IMR-90 (cell line): ENCODE results near the gene GALNT14. TPM values are rescaled to one million over a fixed set of nuclear protein-coding genes. Genes with fewer than 3 reads are reported as not detected.

Experiments used
- ATAC-seq: fragments of 200-7000 bp; cut with Tn5 transposase; 2 replicates; pipeline ENCODE4 v1.9.1; 2020; ENCODE audit warnings: low read depth, mild to moderate bottlenecking, moderate library complexity
- BruUV-seq: library from RNA; stranded (reverse); fragments of 400-500 nt; replicated peaks from 2 replicates; lab custom pipeline; 2021; lab: Mats Ljungman, UMichigan
- CTCF ChIA-PET: fragments of 300-600 bp; formaldehyde crosslinking; extraction: SDS; loops from one replicate; lab custom pipeline; 2021; ENCODE audit warnings: antibody characterized with exemption; lab: Yijun Ruan, JAX
- POLR2A ChIA-PET: fragments of 300-600 bp; sonication (Branson Sonifier 250); formaldehyde crosslinking; loops from one replicate; lab custom pipeline; 2022; ENCODE audit warnings: antibody characterized with exemption; ENCODE audit not compliant: unreplicated experiment; lab: Charles Lee
- DNase-seq: peaks from one replicate; pipeline ENCODE4 v3.0.0; 2013
- H2AFZ ChIP-seq: replicated peaks from 2 replicates; pipeline ENCODE3; 2013; ENCODE audit warnings: low read length, mild to moderate bottlenecking; ENCODE audit not compliant: poor library complexity
- H2AK5ac ChIP-seq: 2 replicates; pipeline ENCODE4 v1.6.1; 2013; ENCODE audit warnings: low read depth, low read length, inconsistent platforms
- H2AK9ac ChIP-seq: replicated peaks from 2 replicates; pipeline ENCODE3; 2013; ENCODE audit warnings: mild to moderate bottlenecking, low read depth, low read length, moderate library complexity; ENCODE audit not compliant: poor library complexity
- H2BK120ac ChIP-seq: 2 replicates; pipeline ENCODE4 v1.6.1; 2013; ENCODE audit warnings: low read depth, low read length, inconsistent platforms
- H2BK15ac ChIP-seq: 3 replicates; pipeline ENCODE4 v1.6.1; 2013; ENCODE audit warnings: low read depth, low read length, inconsistent platforms
- H2BK20ac ChIP-seq: 2 replicates; pipeline ENCODE4 v1.6.1; 2013; ENCODE audit warnings: low read depth, mild to moderate bottlenecking, inconsistent platforms, low read length, moderate library complexity
- H2BK5ac ChIP-seq: 2 replicates; pipeline ENCODE4 v1.6.1; 2013; ENCODE audit warnings: mild to moderate bottlenecking, low read depth, low read length, inconsistent platforms; ENCODE audit not compliant: poor library complexity, severe bottlenecking
- H3K14ac ChIP-seq: replicated peaks from 2 replicates; pipeline ENCODE4 v1.6.1; 2013; ENCODE audit warnings: low read depth, low read length, inconsistent platforms
- H3K18ac ChIP-seq: 2 replicates; pipeline ENCODE4 v1.6.1; 2013; ENCODE audit warnings: low read depth, low read length, control low read depth
- H3K23ac ChIP-seq: 2 replicates; pipeline ENCODE4 v1.6.1; 2013; ENCODE audit warnings: low read depth, low read length, inconsistent platforms
- H3K27ac ChIP-seq: 2 replicates; pipeline ENCODE4 v1.5.1; 2013; ENCODE audit warnings: mild to moderate bottlenecking, control low read depth, low read length; ENCODE audit not compliant: insufficient read depth
- H3K27me3 ChIP-seq: 2 replicates; pipeline ENCODE4 v1.6.1; 2013; ENCODE audit warnings: low read length; ENCODE audit not compliant: control insufficient read depth, insufficient read depth
- H3K36me3 ChIP-seq: 2 replicates; pipeline ENCODE4 v1.6.1; 2013; ENCODE audit warnings: low read length, mixed read lengths; ENCODE audit not compliant: control insufficient read depth, insufficient read depth
- H3K4ac ChIP-seq: 2 replicates; pipeline ENCODE4 v1.6.1; 2013; ENCODE audit warnings: low read depth, low read length, inconsistent platforms
- H3K4me1 ChIP-seq: 2 replicates; pipeline ENCODE4 v1.6.1; 2013; ENCODE audit warnings: low read length, mixed read lengths; ENCODE audit not compliant: control insufficient read depth, insufficient read depth
- H3K4me2 ChIP-seq: 2 replicates; pipeline ENCODE4 v1.6.1; 2013; ENCODE audit warnings: low read depth, mild to moderate bottlenecking, control low read depth, low read length, moderate library complexity
- H3K4me3 ChIP-seq: 2 replicates; pipeline ENCODE4 v1.5.1; 2013; ENCODE audit warnings: low read depth, mild to moderate bottlenecking, control low read depth, low read length, moderate library complexity; ENCODE audit not compliant: insufficient read depth
- H3K56ac ChIP-seq: 2 replicates; pipeline ENCODE4 v1.6.1; 2013; ENCODE audit warnings: low read length, inconsistent platforms; ENCODE audit not compliant: insufficient read depth; ENCODE audit errors: extremely low read depth
- H3K79me1 ChIP-seq, 2 experiments: 2 replicates each; pipeline ENCODE4 v1.6.1; 2013; ENCODE audit warnings: low read length in 2 of 2, inconsistent platforms in 1 of 2, low read depth in 1 of 2
- H3K9ac ChIP-seq: 2 replicates; pipeline ENCODE4 v1.6.1; 2013; ENCODE audit warnings: low read depth, low read length, control low read depth
- H3K9me1 ChIP-seq: 2 replicates; pipeline ENCODE4 v1.6.1; 2013; ENCODE audit warnings: low read length, inconsistent platforms; ENCODE audit not compliant: insufficient read depth
- H3K9me3 ChIP-seq: 2 replicates; pipeline ENCODE4 v1.6.1; 2013; ENCODE audit warnings: low read length; ENCODE audit not compliant: control insufficient read depth, insufficient read depth
- H4K20me1 ChIP-seq: 2 replicates; pipeline ENCODE4 v1.6.1; 2013; ENCODE audit warnings: low read length, inconsistent platforms; ENCODE audit not compliant: insufficient read depth
- H4K5ac ChIP-seq: 2 replicates; pipeline ENCODE4 v1.6.1; 2013; ENCODE audit warnings: mild to moderate bottlenecking, low read depth, low read length, control low read depth
- H4K8ac ChIP-seq, 2 experiments: 2 replicates each; pipeline ENCODE4 v1.6.1; 2013; ENCODE audit warnings: low read depth in 2 of 2, low read length in 2 of 2, control low read depth in 1 of 2, inconsistent platforms in 1 of 2
- H4K91ac ChIP-seq: 2 replicates; pipeline ENCODE4 v1.6.1; 2013; ENCODE audit warnings: low read depth, low read length, inconsistent platforms; ENCODE audit not compliant: insufficient read depth
- BHLHE40 ChIP-seq: fragments of 150-350 bp; IDR thresholded peaks from 2 replicates; pipeline ENCODE4 v1.6.1; 2016; ENCODE audit warnings: mild to moderate bottlenecking, low read depth, low read length
- CHD1 ChIP-seq: IDR thresholded peaks from 2 replicates; pipeline ENCODE4 v1.6.1; 2012; ENCODE audit warnings: low read depth, low read length, improper control_type of control experiment
- CTCF ChIP-seq: conservative IDR thresholded peaks from 2 replicates; pipeline ENCODE4 v1.5.1; 2012; ENCODE audit warnings: mild to moderate bottlenecking, low read depth, low read length, improper control_type of control experiment
- ELK1 ChIP-seq: fragments of 150-350 bp; IDR thresholded peaks from 2 replicates; pipeline ENCODE4 v1.6.1; 2016; ENCODE audit warnings: low read depth, mild to moderate bottlenecking, low read length, moderate library complexity, borderline replicate concordance
- FOS ChIP-seq: fragments of 150-350 bp; IDR thresholded peaks from 2 replicates; pipeline ENCODE4 v1.6.1; 2016; ENCODE audit warnings: low read depth, low read length
- MXI1 ChIP-seq: IDR thresholded peaks from 2 replicates; pipeline ENCODE4 v1.6.1; 2012; ENCODE audit warnings: low read depth, mild to moderate bottlenecking, low read length, moderate library complexity, borderline replicate concordance
- POLR2A ChIP-seq: IDR thresholded peaks from 2 replicates; pipeline ENCODE4 v1.6.1; 2012; ENCODE audit warnings: mild to moderate bottlenecking, low read depth, low read length
- RCOR1 ChIP-seq: IDR thresholded peaks from 2 replicates; pipeline ENCODE4 v1.6.1; 2012; ENCODE audit warnings: mild to moderate bottlenecking, low read length, improper control_type of control experiment; ENCODE audit not compliant: insufficient replicate concordance
- RFX5 ChIP-seq: IDR thresholded peaks from 2 replicates; pipeline ENCODE4 v1.8.0; 2012; ENCODE audit warnings: low read depth, mild to moderate bottlenecking, low read length, moderate library complexity
- SMC3 ChIP-seq: fragments of 150-350 bp; IDR thresholded peaks from 2 replicates; pipeline ENCODE4 v1.6.1; 2016; ENCODE audit warnings: low read depth, mild to moderate bottlenecking, antibody characterized with exemption, low read length, moderate library complexity
- USF2 ChIP-seq: fragments of 150-350 bp; IDR thresholded peaks from 2 replicates; pipeline ENCODE4 v1.6.1; 2017; ENCODE audit warnings: mild to moderate bottlenecking, antibody characterized with exemption, low read length, low read depth
- WGBS, 2 experiments: methylation state at CpG; one replicate each; pipeline versions ENCODE4 v1.1.5 to v1.1.7; 2013; ENCODE audit warnings: missing lambda C conversion rate in 2 of 2; ENCODE audit not compliant: insufficient read length in 1 of 2; ENCODE audit errors: extremely low coverage in 2 of 2; 5-methylcytosine and 5-hydroxymethylcytosine counted together
- dilution Hi-C: fragments of 300-500 bp; cut with HindIII; formaldehyde crosslinking; loops from one replicate; pipeline ENCODE4 v1.14.3; 2018; ENCODE audit warnings: low sequenced_read_pairs; ENCODE audit not compliant: unreplicated experiment
- in situ Hi-C: fragments of 300-500 bp; cut with MboI; formaldehyde crosslinking; loops from 3 replicates; pipeline ENCODE4 v1.14.3; 2019; ENCODE audit warnings: low sequenced_read_pairs, inconsistent platforms, mixed read lengths
- intact Hi-C: fragments of 100-400 bp; cut with micrococcal nuclease; formaldehyde crosslinking; loops from 2 replicates; pipeline ENCODE4 v1.10.0; 2022
- polyA plus RNA-seq, 3 experiments: library from polyadenylated mRNA; depleted of rRNA; stranded (reverse); fragments of >200 nt; gene quantifications; 2 replicates each; pipeline ENCODE4 v1.2.3, GENCODE V29; 2012; ENCODE audit warnings: low replicate concordance in 1 of 3
- total RNA-seq: library from RNA; depleted of rRNA; stranded (reverse); fragments of >200 nt; gene quantifications from 2 replicates; pipeline ENCODE4 v1.2.3, GENCODE V29; 2012

GALNT14 gene
- total and polyA plus RNA-seq, 2 of the 4 experiments (the other 2 are of a cell fraction), result 0.15 to 0.18 TPM

GRCh38 chr2:31052284-31052683, 86.0 kb downstream of the GALNT14 start:
- TF ChIP-seq CHD1 (no peak), ELK1 (no peak), MXI1 (no peak), CTCF (no peak), USF2 (no peak), POLR2A (no peak), SMC3 (no peak), BHLHE40 (no peak), RFX5 (no peak), RCOR1 (no peak), FOS (no peak)
- Histone ChIP-seq H3K27ac (no peak overlapping the region), H3K9ac (no peak overlapping the region), H2BK5ac (no peak overlapping the region), H3K79me1 (no peaks in the 10 kb centered on the region), H3K4me2 (no peak overlapping the region), H3K56ac (no peak overlapping the region), H3K14ac (no peak overlapping the region), H3K36me3 (no peaks in the 10 kb centered on the region), H4K5ac (no peak overlapping the region), H2AK5ac (no peak overlapping the region), H3K9me1 (no peaks in the 10 kb centered on the region), H4K8ac (no peak overlapping the region), H3K23ac (no peak overlapping the region), H3K4ac (no peak overlapping the region), H2BK120ac (no peak overlapping the region), H2BK20ac (no peak overlapping the region), H4K20me1 (no peaks in the 10 kb centered on the region), H3K18ac (no peak overlapping the region), H3K9me3 (no peaks in the 10 kb centered on the region), H2AFZ (no peak overlapping the region), H2AK9ac (no peak overlapping the region), H3K4me1 (no peaks in the 10 kb centered on the region), H4K91ac (no peak overlapping the region), H2BK15ac (no peak overlapping the region), H3K4me3 (no peak overlapping the region), H3K27me3 (no peaks in the 10 kb centered on the region; the same call in 1 of the 2 replicates)
- BruUV-seq, result no TSS peak
- intact Hi-C loops (no loop called here), dilution Hi-C loops (no loop called here), in situ Hi-C loops (no loop called here)
- ATAC-seq (no peak), DNase-seq (no peak)
- POLR2A ChIA-PET, result no interaction called here
- CTCF ChIA-PET, result no interaction called here
- 94% methylated on average over 3 of the region's 5 CpGs; no CpG with 5 or more reads in 1 of the 2 experiments for WGBS, 2 experiments
